Measurements from ENCODE around the gene CDC26.
"Not testable (repeated sequence)": the region's sequence is repeated elsewhere in the genome, so short reads cannot be mapped to it uniquely, and the experiment has no call there.

CDC26 gene

GRCh38 chr9:113254991-113255390 is 20.4 kb downstream of the CDC26 start:
- H3K4me3 ChIP-seq (ENCODE audit: low read depth, low read length) = no peak overlapping the region
- ChIA-PET CTCF (interaction anchor here (1.3 to 3.8 kb wide), 2 partner anchors 20 to 85 kb away, joined by 3 to 20 read pairs; partner anchors contain the start of genes CDC26, PRPF4 and WDR31), POLR2A (interaction anchor here (0.6 kb wide), 1 partner anchor 25 kb away, joined by 3 read pairs; no protein-coding TSS in a partner anchor)
- DNase-seq (ENCODE audit: low read depth, low spot score) = no peak
- TF ChIP-seq CTCF (IDR thresholded peaks at IDR 0.05; ENCODE audit: insufficient read depth, low read length, missing control alignments) = no peak

DNA sequence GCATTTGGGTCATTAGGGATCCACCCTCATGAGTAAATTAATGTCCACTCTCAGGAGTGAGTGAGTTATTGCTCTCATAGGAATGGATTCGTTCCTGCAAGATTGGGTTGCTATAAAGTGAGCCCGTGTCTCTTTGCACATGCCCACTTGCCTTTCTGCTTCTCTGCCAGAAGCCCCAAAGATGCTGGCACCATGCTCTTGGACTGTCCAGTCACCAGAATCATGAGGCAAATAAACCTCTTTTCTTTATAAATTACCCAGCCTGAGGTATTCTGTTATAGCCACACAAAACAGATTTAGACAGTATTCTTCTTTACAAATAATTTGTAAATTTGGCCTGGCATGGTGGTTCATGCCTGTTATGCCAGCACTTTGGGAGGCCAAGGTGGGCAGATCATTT is 24.6 kb downstream of the CDC26 start:
- POLR2A ChIA-PET = no interaction called here
- DNase-seq (ENCODE audit: low read depth, low spot score) = no peak

DNA sequence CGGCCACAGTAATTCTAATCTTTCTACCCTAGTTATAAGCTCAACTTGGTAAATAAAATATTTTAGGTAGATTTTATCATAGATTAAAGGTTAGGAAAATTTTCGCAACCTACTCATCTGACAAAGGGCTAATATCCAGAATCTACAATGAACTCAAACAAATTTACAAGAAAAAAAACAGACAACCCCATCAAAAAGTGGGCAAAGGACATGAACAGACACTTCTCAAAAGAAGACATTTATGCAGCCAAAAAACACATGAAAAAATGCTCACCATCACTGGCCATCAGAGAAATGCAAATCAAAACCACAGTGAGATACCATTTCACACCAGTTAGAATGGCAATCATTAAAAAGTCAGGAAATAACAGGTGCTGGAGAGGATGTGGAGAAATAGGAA is 25.7 kb downstream of the CDC26 start:
- H3K4me3 ChIP-seq (ENCODE audit: low read depth, low read length); CTCF ChIA-PET; DNase-seq (ENCODE audit: low read depth, low spot score); POLR2A ChIA-PET: not testable (repeated sequence)

More for the DNA sequence above, 24.6 kb downstream of the CDC26 start:
- H3K4me3 ChIP-seq (ENCODE audit: low read depth, low read length) = no peak overlapping the region
- TF ChIP-seq CTCF (IDR thresholded peaks at IDR 0.05; ENCODE audit: insufficient read depth, low read length, missing control alignments) = no peak
- CTCF ChIA-PET = no interaction called here

- no peak for TF ChIP-seq CTCF (IDR thresholded peaks at IDR 0.05; ENCODE audit: insufficient read depth, low read length, missing control alignments)
- ChIA-PET POLR2A (no interaction called here), CTCF (no interaction called here)
- no peak for DNase-seq (ENCODE audit: low read depth, low spot score)
- no peak overlapping the region for H3K4me3 ChIP-seq (ENCODE audit: low read depth, low read length)
Measured at GRCh38 chr9:113247640-113248039, 27.7 kb downstream of the CDC26 start.

DNA sequence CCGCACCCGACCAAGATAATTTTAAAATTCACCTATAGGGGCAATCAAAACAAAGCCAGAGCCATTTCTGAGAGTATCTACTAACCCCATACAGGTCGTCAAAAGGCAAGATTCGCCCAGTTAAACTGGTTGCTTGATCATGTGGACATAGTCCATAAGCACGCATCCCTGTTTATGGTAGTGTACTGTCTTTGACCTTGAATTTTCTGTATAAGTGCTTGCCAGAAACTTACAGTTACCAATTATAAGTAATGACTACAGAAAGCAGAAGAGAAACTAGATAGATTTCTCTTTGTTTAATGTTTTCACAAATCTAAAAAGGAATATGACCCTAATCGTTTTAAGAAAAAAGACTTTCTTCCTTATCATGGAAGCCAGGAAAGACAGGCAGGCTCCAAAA is 28.4 kb downstream of the CDC26 start:
- POLR2A ChIA-PET = no interaction called here
- DNase-seq (ENCODE audit: low read depth, low spot score) = no peak
- no peak for TF ChIP-seq CTCF (IDR thresholded peaks at IDR 0.05; ENCODE audit: insufficient read depth, low read length, missing control alignments)
- CTCF ChIA-PET = no interaction called here
- H3K4me3 ChIP-seq (ENCODE audit: low read depth, low read length) = no peak overlapping the region

GRCh38 chr9:113245894-113246293 is 29.5 kb downstream of the CDC26 start:
- no peak for TF ChIP-seq CTCF (IDR thresholded peaks at IDR 0.05; ENCODE audit: insufficient read depth, low read length, missing control alignments)
- no peak for DNase-seq (ENCODE audit: low read depth, low spot score)
- ChIA-PET POLR2A (no interaction called here), CTCF (no interaction called here)
- H3K4me3 ChIP-seq (ENCODE audit: low read depth, low read length) = no peak overlapping the region

- CTCF ChIA-PET = interaction anchor here (0.7 kb wide), 1 partner anchor 16 kb away, joined by 3 read pairs; no protein-coding TSS in a partner anchor
- no peak for DNase-seq (ENCODE audit: low read depth, low spot score)
- POLR2A ChIA-PET = no interaction called here
- H3K4me3 ChIP-seq (ENCODE audit: low read depth, low read length) = no peak overlapping the region
- no peak for TF ChIP-seq CTCF (IDR thresholded peaks at IDR 0.05; ENCODE audit: insufficient read depth, low read length, missing control alignments)
Measured at GRCh38 chr9:113244556-113244955, 30.8 kb downstream of the CDC26 start.
